Neural cell (in vitro differentiated cells): ENCODE measurements around the gene GOLGA6A.

Experiments used
- CTCF ChIP-seq: fragments of 450-650 bp; IDR thresholded peaks from 2 replicates; pipeline ENCODE4 v1.5.1; 2014; ENCODE audit warnings: antibody characterized with exemption, mild to moderate bottlenecking, moderate library complexity; ENCODE audit not compliant: poor library complexity, severe bottlenecking
- EP300 ChIP-seq: fragments of 450-650 bp; conservative IDR thresholded peaks from 2 replicates; pipeline ENCODE4 v1.6.1; 2014; ENCODE audit warnings: antibody characterized with exemption, mild to moderate bottlenecking, moderate library complexity; ENCODE audit not compliant: poor library complexity, severe bottlenecking
- EZH2 ChIP-seq: fragments of 200-600, 300-800 bp; shearing (Covaris generic), sonication (generic); IDR thresholded peaks from 2 replicates; pipeline ENCODE4 v1.6.1; 2014; ENCODE audit warnings: antibody characterized with exemption, low read length, borderline replicate concordance, mild to moderate bottlenecking; ENCODE audit not compliant: insufficient read depth, poor library complexity, severe bottlenecking
- MXI1 ChIP-seq: fragments of 450-650 bp; conservative IDR thresholded peaks from 2 replicates; pipeline ENCODE4 v1.6.1; 2014; ENCODE audit warnings: antibody characterized with exemption, mild to moderate bottlenecking; ENCODE audit not compliant: poor library complexity, severe bottlenecking
- POLR2AphosphoS5 ChIP-seq: IDR thresholded peaks from 2 replicates; pipeline ENCODE4 v1.6.1; 2012
- RAD21 ChIP-seq: fragments of 450-650 bp; conservative IDR thresholded peaks from 2 replicates; pipeline ENCODE4 v1.6.1; 2014; ENCODE audit warnings: antibody characterized with exemption, mild to moderate bottlenecking, moderate library complexity
- SMC3 ChIP-seq: fragments of 450-650 bp; conservative IDR thresholded peaks from 2 replicates; pipeline ENCODE4 v1.6.1; 2014; ENCODE audit warnings: antibody characterized with exemption, mild to moderate bottlenecking, moderate library complexity; ENCODE audit not compliant: poor library complexity
- TAF1 ChIP-seq: IDR thresholded peaks from 2 replicates; pipeline ENCODE4 v1.6.1; 2012; ENCODE audit warnings: low read depth

DNA sequence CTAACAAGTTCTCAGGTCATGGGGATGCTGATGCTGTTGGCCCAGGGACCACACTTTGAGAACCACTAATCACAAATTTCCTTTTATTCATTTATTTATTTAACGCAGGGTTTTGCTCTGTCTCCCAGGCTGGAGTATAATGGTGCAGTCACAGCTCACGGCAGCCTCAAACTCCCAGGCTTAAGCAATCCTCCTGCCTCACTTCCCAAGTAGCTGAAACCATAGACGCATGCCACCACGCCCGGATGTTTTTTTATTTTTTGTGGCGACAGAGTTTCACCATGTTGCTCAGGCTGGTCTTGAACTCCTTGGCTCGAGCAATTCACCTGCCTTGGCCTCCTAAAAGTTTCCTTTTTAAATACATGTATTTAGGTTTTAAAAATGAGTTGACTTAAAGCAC is 27.4 kb upstream of the GOLGA6A start:
- no peak for TF ChIP-seq POLR2AphosphoS5
- no peak for TF ChIP-seq CTCF
- TF ChIP-seq EZH2, result no peak
- no peak for TF ChIP-seq EP300
- TF ChIP-seq SMC3, result no peak
- no peak for TF ChIP-seq RAD21
- TF ChIP-seq MXI1, result no peak
- TF ChIP-seq TAF1, result no peak
